NCI-H2029 (cell line): ENCODE measurements around the gene NOL11.
"Not testable (repeated sequence)": the region's sequence is repeated elsewhere in the genome, so short reads cannot be mapped to it uniquely, and the experiment has no call there.

Source experiments
- DNase-seq: peaks from one replicate; lab custom pipeline; 2025; lab: John Stamatoyannopoulos, UW

NOL11 gene

DNA sequence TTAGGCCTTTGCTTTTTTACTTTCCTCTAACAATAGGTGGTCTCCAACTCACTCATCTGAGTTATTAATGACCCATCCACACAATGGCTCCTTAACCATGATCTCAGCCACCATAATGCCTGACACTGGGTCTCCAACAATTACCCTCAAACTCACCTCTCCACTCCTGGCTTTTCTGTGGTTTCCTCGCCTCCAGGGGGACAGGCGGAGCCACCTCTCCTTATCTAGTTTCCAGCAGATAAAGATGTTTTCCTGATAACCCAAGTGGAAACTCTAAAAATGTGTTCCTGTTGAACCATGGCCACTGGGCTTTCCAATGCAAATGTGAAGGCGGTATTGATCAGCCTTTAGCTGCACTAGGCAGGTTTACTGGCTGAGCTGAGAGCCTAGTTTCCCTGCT is 9.4 kb upstream of the NOL11 start:
- no peak for DNase-seq

DNA sequence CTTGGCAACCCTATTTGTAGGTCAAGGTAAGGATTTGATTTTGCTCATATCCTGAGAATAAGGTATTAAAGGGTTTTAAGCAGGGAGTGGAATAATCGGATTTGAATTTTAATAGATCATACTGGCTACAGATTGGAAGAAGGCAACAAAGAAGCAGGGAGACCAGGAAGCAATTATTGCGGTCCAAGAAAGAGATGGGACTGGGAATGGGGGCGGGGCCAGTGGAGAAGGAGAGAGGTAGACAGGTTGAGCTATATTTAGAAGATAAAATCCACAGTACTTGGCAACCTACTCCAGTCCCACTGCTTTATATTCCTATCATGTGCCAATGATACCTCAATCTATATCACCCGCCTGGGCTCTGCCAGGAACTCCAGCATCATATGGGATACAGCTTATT is 5.8 kb upstream of the NOL11 start:
- DNase-seq: no peak

DNA sequence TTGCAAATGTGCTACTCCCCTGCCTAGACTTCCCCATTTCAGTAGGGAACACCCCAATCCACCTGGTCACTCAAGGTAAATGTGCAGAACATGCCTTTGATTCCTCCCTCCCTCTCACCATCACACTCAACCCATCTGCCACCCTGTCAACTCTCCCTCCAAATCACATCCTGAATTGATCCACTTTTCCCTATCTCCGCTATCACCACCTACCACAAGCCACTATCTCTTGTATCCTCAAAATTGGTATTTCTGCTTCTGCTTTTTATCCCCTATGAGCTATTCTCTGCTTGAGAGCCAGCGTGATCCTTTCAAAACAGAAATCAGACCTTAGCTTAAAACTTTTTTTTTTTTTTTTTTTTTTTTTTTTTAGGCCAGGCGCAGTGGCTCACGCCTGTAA is 5.4 kb upstream of the NOL11 start:
- no peak for DNase-seq

DNA sequence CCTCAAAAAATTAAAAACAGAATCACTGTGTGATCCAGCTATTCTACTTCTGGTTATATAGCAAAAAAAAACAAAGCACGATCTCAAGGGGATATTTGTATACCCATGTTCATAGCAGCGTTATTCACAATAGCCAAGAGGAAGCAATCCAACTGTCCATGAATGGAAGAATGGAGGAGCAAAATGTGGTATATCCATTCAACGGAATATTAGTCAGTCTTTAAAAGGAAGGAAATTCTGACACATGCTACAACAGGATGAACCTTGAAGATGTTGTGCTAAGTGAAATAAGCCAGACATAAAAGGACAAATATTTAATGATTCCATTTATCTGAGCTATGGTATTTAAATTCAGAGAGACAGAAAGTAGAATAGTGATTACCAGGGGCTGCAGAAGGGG is 4.6 kb upstream of the NOL11 start:
- no peak for DNase-seq

DNA sequence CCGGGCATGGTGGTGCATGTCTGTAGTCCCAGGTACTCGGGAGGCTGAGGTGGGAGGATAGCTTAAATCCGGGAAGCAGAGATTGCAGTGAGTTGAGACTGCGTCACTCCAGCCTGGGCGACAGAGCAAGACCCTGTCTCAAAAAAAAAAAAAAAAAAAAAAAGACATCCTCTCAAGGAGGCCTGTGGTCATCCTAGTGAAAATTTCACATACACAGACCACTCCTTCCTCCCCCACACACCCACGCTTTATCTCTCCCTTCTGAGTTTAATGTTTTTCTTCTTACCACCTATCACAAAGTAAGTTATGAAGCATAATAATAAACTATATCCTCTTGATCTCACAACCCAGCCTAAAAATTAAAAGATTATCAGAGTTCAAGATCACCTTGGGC is 1.3 kb upstream of the NOL11 start:
- DNase-seq: no peak

DNA sequence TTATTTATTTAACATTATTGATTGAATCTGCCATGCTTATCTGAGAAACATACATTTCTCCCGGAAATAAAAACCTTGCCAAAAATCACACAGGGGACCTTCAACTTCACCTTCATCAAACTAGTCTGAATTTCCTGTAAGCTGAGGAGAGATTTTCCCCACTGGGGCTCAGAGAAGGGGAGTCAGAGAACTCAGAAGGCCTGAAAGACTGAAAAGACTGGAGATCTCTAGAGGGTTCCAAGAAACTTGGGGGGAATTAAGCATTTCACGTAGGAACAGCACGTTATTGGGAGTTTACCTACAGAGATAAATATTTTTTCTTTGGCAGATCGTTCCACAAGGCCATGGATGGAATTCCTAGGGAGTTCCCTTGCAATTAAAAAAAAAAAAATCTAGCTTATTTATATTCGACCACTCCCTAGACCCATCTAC is 528 bp upstream of the NOL11 start:
- DNase-seq: no peak

DNA sequence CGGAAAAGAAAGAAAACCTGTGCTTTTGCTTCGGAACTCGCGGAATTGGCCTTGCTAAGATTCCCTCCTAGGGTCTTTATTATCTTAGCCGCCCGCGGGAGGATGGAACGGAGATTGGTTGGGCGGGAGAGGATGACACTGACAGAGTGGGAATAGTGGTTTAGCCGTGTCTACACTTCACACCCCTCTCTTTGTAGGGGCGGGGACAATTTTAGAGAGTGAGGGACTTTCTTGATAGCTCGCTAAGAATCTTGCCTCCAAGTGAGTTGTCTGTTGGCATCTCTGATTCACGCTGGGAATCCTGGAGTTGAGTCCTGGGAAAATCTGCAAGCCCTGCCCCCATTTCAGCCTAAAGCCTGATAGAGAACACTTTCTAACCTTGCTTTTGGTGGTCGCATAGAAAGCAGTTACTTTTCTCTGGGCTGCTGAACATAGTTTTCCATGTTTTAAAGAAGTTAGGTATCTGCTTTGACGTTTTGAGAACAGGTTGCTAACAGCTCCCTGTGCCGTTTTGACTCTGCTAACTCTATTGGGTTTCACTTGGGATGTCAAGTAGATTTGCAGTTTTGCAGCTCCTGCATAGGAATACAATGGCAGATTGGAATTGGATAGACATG is 697 bp downstream of the NOL11 start:
- no peak for DNase-seq

DNA sequence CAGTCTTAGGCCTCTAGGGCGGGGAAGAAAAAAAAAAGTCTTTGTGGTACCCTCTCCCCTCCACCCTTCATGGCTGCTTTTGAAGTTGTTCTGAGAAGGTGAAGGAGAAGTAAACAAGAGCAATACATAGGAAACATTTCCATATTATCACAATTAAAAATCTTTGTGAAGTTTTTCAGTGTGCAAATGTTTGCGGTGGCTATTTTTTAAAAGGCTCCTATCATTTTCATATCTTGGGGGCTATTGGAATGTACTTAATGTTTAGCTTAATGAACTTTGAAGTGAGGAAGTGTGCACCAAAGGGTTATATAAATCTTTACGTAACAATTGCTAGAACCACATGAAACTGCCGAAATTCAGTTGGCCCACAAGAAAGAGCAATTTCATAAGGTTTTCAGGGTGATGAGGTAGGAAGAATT is 7.6 kb downstream of the NOL11 start:
- no peak for DNase-seq

DNA sequence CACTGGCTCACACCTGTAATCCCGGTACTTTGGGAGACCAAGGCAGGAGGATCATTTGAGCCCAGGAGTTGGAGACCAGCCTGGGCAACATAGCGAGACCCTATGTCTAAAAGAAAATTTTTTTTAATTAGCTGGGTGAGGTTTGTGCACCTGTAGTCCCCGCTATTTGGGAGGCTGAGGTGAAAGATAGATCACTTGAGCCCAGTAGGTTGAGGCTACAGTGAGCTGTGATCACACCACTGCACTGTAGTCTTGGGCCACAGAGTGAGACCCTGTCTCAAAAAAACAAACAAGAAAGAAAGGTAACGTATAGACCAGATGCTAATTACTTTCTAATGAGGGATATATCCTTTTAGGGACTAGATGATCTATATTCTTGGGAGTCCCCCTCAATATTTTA is 8.1 kb downstream of the NOL11 start:
- DNase-seq: no peak

DNA sequence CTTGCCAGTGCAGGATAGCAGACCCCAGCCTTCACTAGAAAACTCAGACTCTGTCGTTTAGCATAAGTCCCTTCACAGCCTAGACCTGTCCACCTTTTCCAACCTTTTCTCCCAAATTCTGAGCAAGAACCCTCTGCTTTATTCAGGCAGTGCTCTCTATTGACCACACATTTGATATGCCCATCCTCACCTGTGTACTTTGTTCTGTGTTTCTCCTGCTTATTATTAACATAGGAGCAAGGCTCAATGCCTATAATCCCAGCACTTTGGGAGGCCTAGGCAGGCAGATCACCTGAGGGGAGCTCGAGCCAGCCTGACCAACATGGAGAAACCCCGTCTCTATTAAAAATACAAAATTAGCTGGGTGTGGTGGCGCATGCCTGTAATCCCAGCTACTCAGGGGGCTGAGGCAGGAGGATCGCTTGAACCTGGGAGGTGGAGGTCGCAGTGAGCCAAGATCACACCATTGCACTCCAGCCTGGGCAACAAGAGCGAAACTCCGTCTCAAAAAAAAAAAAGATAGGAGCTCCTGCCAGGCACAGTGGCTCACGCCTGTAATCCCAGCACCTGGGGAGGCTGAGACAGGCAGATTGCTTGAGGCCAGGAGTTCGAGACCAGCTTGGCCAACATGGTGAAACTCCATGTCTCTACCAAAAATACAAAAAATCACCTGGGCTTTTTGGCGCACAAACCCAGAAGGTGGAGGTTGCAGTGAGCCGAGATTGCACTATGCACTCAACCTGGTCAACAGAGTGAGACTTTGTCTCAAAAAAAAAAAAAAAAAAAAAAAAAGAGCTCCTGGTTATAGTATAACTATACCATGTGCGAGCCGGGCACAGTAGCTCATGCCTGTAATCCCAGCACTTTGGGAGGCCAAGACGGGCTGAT is 9.7 kb downstream of the NOL11 start:
- DNase-seq: not testable (repeated sequence)

DNA sequence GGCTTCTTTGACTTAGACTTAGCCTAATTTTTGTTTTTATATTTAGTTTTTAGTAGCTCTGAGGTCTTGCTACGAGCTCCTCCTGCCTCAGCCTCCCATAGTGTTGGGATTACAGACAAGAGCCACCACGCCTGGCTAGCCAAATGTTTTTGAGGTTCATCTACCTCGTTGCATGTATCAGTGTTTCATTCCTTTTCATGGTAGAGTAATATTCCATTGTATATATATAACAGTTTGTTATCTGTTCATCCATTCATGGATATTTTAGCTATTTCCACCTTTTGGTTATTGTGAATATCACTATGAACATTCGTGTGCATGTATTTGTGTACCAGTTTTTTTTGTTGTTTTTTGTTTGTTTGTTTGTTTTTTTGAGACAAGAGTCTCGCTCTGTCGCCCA is 12.2 kb downstream of the NOL11 start:
- DNase-seq: no peak

DNA sequence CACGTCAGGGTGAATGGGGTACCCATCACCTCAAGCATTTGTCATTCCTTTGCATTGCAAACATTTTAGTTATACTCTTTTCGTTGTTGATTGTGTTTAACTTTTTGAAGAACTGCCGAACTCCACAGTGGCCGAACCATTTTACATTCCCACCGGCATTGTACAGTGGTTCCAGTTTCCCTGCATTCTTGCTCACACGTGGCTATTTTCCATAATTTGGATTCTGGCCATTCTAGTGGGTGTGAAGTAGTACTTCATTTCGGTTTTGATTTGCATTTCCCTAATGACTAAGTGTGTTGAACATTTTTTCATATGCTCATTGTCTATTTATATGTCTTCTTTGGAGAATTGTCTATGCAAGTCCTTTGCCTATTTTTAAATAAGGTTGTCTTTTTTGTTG is 13.0 kb downstream of the NOL11 start:
- DNase-seq: no peak

DNA sequence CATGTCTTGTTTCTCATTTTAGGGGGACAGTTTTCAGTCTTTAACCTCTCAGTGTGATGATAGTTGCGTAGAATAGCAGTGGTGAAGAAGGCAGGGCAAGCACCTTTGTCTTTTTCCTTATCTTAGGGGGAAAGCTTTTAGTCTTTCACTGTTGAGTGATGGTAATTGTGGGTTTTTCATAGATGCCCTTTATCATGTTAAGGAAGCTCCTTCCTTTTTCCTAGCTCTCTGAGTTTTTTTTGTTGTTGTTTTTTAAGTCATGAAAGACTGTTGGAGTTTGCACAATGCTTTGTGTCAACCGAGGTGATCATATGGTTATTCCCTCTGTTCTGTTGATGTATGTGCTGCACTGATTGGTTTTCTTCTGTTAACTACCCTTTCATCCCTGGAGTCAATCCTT is 15.7 kb downstream of the NOL11 start:
- no peak for DNase-seq

DNA sequence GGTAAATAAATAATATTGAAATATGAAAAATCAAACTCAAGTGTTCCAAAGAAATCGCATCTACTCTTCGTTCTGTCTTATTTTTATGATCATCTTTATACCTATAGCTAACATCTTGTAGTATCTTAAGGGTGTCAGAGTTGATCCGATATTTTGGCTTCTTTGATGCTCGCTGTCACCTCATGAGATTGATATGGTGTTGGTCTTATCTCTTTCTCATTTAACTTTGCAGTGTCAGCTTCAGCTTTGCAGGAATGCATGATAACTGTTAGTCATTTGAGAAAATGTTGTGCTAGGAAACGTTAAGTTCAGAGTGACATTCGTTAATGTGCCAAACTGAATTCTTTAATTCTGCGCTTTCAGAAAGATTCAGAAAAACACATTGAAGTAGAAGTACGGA is 19.4 kb downstream of the NOL11 start:
- DNase-seq: no peak

DNA sequence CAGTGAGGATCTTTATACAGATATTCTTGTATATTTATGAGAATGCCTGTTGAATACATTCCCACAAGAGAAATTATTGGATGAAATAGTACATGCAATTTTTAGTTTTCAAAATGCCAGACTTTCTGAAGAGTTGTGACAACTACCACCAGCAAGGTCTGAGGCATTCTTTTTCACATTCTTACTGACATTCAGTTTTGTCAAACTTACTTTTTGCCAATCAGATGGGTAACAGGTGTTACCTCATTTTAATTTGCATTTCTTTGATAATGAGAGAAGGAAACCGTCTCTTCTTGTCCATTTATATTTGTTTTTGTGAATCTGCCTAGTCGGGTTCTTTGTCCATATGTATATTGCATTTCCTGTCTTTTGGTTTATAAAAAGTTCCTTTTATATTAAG is 24.3 kb downstream of the NOL11 start:
- DNase-seq: no peak

DNA sequence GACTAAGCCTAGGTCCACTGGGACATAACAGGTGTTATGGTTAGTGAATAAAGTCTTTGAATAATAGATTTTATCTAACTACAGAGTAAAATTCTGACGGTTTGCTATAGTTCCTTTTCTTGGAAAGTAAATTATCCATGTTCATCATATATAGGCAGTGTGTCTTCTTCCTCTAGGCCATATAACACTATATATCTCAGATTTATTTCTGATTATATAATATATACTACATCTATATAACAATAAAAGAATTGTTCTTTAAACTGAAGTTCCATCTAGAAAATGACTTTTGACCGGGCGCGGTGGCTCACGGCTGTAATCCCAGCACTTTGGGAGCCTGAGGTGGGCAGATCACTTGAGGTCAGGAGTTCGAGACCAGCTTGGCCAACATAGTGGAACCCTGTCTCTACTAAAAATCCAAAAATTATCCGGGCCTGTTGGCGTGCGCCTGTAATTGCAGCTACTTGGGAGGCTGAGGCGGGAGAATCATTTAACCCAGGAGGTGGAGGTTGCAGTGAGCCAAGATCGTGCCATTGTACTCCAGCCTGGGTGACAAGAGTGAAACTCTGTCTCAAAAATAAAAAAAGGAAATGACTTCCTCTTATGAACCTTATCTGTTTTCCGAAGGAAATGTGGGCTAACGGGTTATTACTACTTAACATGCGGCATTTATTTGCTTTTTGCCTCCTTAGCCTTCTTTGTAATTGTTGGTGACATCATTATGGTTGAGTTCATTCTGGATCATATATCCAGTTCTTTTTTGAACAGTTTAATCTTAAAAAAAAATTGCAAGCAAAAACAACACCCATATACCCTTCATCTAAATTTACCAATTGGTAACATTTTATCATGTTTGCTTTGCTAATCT is 29.2 kb downstream of the NOL11 start:
- DNase-seq: peak; percentile 44

DNA sequence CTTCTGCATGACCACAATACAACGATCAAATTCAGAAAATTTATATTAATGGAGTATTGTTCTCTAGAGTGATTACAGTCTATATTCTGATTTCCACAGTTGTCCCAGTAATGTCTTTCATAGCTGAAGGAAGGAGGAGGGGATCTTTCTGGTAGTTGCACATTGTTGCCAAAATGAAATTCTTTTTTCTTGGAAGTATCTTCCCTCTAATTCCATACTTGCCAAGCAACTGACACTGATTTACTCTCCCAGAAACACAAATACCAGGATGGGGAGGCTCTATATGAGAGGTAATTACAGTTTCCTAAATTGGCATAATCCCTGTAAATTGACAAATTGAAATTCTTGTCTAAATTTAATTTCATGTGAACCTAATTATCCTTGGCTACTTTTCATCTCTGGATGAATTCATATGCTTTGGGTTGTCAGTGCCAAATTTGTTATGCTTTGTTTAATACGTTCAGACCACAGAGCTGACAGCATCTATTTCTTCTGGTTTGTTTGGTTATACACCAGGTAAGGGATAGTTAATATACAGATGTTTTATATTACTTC is 30.0 kb downstream of the NOL11 start:
- no peak for DNase-seq

DNA sequence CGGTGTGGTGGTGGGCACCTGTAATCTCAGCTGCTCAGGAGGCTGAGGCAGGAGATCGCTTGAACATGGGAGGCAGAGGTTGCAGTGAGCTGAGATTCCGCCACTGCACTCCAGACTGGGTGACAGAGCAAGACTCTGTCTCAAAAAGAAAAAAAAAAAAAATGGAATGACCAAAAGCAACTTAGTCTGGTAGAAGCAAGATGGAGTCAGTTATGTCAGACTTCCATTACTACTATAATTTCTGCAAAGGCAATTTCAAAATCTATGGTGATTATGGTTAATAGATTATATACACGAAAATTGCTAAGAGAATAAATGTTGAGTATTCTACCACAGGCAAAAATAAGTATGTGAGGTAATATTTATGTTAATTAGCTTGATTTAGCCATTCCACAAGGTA is 32.3 kb downstream of the NOL11 start:
- DNase-seq: no peak

DNA sequence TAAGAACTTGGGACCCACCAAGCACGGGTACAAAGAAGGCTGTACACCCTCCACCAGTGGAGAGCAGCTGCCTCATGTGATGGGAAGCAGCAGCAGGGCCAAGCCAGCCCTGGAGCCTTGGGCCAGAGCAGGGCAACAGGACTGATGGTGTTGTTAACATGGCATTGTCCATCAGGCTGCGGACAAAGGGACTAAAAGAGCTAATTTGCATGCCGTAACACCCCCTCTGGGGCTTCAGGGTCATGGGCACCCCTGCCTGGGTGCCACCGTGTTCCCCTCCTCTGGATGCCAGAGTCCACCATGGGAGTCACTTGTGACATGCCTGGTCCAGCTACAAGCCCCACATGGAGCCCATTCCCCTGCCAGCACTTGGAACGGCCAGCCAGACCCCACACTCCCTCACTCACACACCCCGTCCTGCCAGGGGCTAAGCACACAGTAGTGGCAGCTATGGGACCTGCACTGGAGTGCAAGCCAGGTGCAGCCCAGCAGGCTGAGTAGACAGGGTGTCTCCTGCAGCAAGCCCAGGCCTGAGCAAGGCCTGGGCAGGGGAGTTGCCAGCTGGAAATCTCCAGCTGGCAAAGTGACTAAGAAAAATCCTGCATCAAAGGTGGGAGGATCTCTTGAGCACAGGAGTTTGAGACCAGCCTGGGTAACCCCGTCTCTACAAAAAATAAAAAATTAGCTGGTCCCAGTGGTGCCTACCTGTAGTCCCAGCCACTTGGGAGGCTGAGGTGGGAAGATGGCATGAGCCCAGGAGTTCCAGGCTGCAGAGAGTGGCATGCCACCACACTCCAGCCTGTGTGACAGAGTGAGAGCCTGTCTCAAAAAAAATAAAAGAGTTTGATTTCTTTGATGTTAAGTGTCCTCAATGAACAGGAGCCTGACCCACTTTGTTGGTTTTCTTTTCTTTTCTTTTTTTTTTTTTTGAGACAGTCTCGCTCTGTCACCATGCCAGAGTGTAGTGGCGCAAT is 33.7 kb downstream of the NOL11 start:
- no peak for DNase-seq

DNA sequence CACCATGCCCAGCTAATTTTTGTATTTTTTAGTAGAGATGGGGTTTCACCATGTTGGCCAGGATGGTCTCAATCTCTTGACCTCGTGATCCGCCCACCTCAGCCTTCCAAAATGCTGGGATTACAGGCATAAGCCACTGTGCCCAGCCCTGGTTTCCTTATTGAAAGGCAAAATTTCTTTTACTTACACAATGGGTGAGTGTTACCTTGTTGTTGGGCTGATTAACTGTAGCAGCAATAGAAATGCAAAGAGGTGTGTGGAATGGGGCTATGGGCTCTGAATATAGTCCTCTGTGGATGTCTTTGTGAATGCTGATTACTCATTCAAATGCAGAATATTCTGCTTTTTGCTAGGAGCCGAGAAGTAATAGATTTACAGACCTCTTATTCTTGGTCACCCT is 34.4 kb downstream of the NOL11 start:
- not testable (repeated sequence) for DNase-seq

DNA sequence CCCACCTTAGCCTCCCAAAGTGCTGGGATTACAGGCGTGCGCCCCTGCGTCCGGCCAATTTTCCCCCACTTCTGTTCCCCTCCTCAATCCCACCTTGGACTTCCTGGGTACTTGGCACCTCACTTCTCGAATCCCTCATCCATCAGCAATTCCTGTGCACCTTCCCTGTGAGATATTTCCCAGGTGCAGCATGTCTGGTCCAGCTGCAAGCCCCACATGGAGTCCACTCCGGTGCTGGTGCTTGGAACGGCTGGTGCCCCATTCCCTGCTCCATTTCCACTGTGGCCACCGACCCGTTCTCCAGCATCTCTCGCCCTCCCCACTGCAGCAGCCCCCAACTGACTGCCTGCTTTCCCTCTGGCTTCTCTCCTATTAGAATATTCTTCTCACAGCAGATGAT is 35.3 kb downstream of the NOL11 start:
- DNase-seq: no peak
